Measurements from ENCODE around the gene IFI6. TPM values are rescaled to one million over a fixed set of nuclear protein-coding genes. Genes with fewer than 3 reads are reported as not detected.

The IFI6 gene
- total and polyA plus RNA-seq, 2 donors (not counting 1 experiment from before 2014, with no cell fraction given): 11.7 to 12.0 TPM

DNA sequence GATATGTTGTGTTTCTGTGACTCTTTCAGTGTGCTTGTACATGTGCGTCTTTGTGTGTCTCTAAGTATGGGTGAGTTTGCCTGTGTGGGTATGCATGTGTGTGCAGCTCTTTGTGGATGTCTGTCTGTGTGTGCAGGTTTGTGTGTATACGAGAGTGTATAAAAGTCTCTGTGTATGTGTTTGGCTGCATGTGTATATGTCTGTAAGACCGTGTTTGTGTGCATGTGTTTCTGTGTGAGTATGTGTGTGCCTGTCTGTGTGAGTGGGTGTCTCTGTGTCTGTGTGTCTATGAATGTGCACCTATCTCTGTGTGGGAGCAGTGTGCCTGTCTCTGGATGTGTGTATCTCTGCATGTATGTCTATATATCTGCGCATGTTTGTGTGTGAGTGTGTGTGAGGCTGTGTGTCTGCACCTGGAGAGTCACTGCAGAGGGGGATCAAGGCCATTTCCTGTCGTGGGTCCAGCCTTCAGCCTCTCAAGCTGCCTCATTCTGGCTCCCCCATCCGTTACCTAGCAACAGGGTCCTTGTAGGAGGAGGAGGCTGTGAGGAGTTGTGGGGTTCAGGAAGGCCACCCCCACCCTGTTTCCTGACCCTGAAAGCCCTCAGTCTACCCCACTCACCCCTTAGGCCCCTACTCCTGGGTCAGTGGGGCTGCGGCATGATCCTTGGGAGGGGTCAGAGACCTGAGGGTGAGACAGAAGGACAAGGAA is 47.4 kb downstream of the IFI6 start:
- no peak overlapping the region for H3K4me3 Mint-ChIP-seq
- Histone ChIP-seq H3K4me1 (ENCODE audit: control insufficient read depth in 2 of 2, insufficient read depth in 2 of 2, low read length in 2 of 2) (peaks cover 74 to 91% of the 10 kb centered on the region in 2 donors), H3K27me3 (replicated peaks in 1 of 4; ENCODE audit: control extremely low read depth in 1 of 4, control insufficient read depth in 3 of 4, insufficient read depth in 4 of 4, low read length in 3 of 4) (no peaks in the 10 kb centered on the region), H3K4me3 (ENCODE audit: control extremely low read depth in 1 of 5, extremely low read depth in 1 of 5, insufficient read depth in 1 of 5, low read depth in 2 of 5, low read length in 4 of 5) (peak overlapping the region; percentile 56 to 66 (median 63)), H3K9me3 (ENCODE audit: control extremely low read depth in 1 of 3, control insufficient read depth in 2 of 3, insufficient read depth in 1 of 3, low read length in 2 of 3) (no peaks in the 10 kb centered on the region), H2AFZ (ENCODE audit: insufficient read depth, low read depth, low read length, poor library complexity, severe bottlenecking) (no peak overlapping the region), H4K20me1 (ENCODE audit: control insufficient read depth, insufficient read depth, low read length, poor library complexity, severe bottlenecking) (peaks cover 14% of the 10 kb centered on the region), H3K79me2 (ENCODE audit: control insufficient read depth, insufficient read depth, low read length) (peaks cover 37% of the 10 kb centered on the region), H3K27ac (ENCODE audit: low read length in 2 of 2) (peak overlapping the region; percentile 87 to 88), H3K9ac (ENCODE audit: low read length) (peak overlapping the region; percentile 75), H3K4me2 (replicated peaks; ENCODE audit: low read depth, low read length, poor library complexity, severe bottlenecking) (peak overlapping the region; percentile 91), H3K36me3 (replicated peaks in 1 of 2; ENCODE audit: control extremely low read depth in 1 of 2, control insufficient read depth in 1 of 2, extremely low read depth in 1 of 2, insufficient read depth in 2 of 2, low read length in 1 of 2) (peaks cover 5 to 44% of the 10 kb centered on the region in 2 experiments)
- CTCF ChIA-PET: interaction anchor here (0.6 to 2.5 kb wide), 12 partner anchors 8 to 230 kb away, joined by 3 to 22 read pairs (median 6); partner anchors contain the start of gene FGR
- peaks cover 41% of the 10 kb centered on the region for H3K4me1 Mint-ChIP-seq
- no peak overlapping the region for H3K27ac Mint-ChIP-seq
- no peak for DNase-seq
- no peaks in the 10 kb centered on the region for H3K9me3 Mint-ChIP-seq (ENCODE audit: insufficient read depth)
- no peaks in the 10 kb centered on the region for H3K27me3 Mint-ChIP-seq
- TF ChIP-seq, protein P1, sequence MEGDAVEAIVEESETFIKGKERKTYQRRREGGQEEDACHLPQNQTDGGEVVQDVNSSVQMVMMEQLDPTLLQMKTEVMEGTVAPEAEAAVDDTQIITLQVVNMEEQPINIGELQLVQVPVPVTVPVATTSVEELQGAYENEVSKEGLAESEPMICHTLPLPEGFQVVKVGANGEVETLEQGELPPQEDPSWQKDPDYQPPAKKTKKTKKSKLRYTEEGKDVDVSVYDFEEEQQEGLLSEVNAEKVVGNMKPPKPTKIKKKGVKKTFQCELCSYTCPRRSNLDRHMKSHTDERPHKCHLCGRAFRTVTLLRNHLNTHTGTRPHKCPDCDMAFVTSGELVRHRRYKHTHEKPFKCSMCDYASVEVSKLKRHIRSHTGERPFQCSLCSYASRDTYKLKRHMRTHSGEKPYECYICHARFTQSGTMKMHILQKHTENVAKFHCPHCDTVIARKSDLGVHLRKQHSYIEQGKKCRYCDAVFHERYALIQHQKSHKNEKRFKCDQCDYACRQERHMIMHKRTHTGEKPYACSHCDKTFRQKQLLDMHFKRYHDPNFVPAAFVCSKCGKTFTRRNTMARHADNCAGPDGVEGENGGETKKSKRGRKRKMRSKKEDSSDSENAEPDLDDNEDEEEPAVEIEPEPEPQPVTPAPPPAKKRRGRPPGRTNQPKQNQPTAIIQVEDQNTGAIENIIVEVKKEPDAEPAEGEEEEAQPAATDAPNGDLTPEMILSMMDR (IDR thresholded peaks at IDR 0.05): no peak
- TF ChIP-seq EZH2 (IDR thresholded peaks at IDR 0.05; ENCODE audit: borderline replicate concordance, insufficient read depth, low read depth, low read length, poor library complexity, severe bottlenecking): no peak
- POLR2A ChIA-PET: interaction anchor here (0.5 to 2.0 kb wide), 8 partner anchors 10 to 470 kb away, joined by 3 to 16 read pairs (median 4); partner anchors contain the start of genes FGR, IFI6 and SLC9A1
- ATAC-seq (ENCODE audit: low read depth): no peak
- 59% methylated on average over 4 of the region's 7 CpGs for WGBS (ENCODE audit: insufficient coverage)
- intact Hi-C loops (cut with micrococcal nuclease): no loop called here

Measured in B cell (primary cell).